ENCODE results near the gene GTF2F2. TPM values are rescaled to one million over a fixed set of nuclear protein-coding genes. Genes with fewer than 3 reads are reported as not detected.

GTF2F2 gene
- total and polyA plus RNA-seq, 2 experiments from 2014 or later, result 42.1 to 75.6 TPM

DNA sequence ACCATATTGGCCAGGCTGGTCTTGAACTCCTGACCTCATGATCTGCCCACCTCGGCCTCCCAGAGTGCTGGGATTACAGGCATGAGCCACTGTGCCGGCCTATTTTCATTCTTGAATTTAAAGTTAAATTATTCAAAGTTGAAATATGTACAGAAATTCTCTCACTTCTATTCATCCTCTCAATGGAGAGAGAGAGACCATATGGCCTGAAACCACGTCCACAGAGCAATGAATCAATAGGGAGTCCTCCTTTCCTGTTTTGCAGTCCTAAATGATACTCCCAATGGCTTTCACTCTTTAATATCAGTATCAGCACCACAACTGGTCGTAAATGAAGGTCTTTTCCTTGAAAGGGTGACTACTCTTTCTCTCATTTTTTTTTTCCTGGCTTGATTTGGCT, 111.0 kb downstream of the GTF2F2 start (continued):
- TF ChIP-seq, protein P1, sequence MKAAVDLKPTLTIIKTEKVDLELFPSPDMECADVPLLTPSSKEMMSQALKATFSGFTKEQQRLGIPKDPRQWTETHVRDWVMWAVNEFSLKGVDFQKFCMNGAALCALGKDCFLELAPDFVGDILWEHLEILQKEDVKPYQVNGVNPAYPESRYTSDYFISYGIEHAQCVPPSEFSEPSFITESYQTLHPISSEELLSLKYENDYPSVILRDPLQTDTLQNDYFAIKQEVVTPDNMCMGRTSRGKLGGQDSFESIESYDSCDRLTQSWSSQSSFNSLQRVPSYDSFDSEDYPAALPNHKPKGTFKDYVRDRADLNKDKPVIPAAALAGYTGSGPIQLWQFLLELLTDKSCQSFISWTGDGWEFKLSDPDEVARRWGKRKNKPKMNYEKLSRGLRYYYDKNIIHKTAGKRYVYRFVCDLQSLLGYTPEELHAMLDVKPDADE (IDR thresholded peaks at IDR 0.05), result no peak
- no peak for TF ChIP-seq JUNB (IDR thresholded peaks at IDR 0.05; ENCODE audit: unreplicated experiment)
- TF ChIP-seq ZNF331 (CRISPR knock-in tag; IDR thresholded peaks at IDR 0.05; ENCODE audit: low read depth), result no peak
- TF ChIP-seq, protein P2, sequence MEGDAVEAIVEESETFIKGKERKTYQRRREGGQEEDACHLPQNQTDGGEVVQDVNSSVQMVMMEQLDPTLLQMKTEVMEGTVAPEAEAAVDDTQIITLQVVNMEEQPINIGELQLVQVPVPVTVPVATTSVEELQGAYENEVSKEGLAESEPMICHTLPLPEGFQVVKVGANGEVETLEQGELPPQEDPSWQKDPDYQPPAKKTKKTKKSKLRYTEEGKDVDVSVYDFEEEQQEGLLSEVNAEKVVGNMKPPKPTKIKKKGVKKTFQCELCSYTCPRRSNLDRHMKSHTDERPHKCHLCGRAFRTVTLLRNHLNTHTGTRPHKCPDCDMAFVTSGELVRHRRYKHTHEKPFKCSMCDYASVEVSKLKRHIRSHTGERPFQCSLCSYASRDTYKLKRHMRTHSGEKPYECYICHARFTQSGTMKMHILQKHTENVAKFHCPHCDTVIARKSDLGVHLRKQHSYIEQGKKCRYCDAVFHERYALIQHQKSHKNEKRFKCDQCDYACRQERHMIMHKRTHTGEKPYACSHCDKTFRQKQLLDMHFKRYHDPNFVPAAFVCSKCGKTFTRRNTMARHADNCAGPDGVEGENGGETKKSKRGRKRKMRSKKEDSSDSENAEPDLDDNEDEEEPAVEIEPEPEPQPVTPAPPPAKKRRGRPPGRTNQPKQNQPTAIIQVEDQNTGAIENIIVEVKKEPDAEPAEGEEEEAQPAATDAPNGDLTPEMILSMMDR (conservative IDR thresholded peaks at IDR 0.05; ENCODE audit: low read depth in 2 of 2), result no peak
- TF ChIP-seq EZH2phosphoT487 (IDR thresholded peaks at IDR 0.05; ENCODE audit: unreplicated experiment), result no peak
- TF ChIP-seq, protein P3, sequence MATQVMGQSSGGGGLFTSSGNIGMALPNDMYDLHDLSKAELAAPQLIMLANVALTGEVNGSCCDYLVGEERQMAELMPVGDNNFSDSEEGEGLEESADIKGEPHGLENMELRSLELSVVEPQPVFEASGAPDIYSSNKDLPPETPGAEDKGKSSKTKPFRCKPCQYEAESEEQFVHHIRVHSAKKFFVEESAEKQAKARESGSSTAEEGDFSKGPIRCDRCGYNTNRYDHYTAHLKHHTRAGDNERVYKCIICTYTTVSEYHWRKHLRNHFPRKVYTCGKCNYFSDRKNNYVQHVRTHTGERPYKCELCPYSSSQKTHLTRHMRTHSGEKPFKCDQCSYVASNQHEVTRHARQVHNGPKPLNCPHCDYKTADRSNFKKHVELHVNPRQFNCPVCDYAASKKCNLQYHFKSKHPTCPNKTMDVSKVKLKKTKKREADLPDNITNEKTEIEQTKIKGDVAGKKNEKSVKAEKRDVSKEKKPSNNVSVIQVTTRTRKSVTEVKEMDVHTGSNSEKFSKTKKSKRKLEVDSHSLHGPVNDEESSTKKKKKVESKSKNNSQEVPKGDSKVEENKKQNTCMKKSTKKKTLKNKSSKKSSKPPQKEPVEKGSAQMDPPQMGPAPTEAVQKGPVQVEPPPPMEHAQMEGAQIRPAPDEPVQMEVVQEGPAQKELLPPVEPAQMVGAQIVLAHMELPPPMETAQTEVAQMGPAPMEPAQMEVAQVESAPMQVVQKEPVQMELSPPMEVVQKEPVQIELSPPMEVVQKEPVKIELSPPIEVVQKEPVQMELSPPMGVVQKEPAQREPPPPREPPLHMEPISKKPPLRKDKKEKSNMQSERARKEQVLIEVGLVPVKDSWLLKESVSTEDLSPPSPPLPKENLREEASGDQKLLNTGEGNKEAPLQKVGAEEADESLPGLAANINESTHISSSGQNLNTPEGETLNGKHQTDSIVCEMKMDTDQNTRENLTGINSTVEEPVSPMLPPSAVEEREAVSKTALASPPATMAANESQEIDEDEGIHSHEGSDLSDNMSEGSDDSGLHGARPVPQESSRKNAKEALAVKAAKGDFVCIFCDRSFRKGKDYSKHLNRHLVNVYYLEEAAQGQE (IDR thresholded peaks at IDR 0.05; ENCODE audit: unreplicated experiment), result no peak
- TF ChIP-seq EZH2 (IDR thresholded peaks at IDR 0.05; ENCODE audit: low read depth, unreplicated experiment), result no peak
- TF ChIP-seq CREB1 (CRISPR knock-in tag; IDR thresholded peaks at IDR 0.05; ENCODE audit: low read depth), result no peak
- TF ChIP-seq STAT1 (IDR thresholded peaks at IDR 0.05; ENCODE audit: unreplicated experiment), result no peak

DNA sequence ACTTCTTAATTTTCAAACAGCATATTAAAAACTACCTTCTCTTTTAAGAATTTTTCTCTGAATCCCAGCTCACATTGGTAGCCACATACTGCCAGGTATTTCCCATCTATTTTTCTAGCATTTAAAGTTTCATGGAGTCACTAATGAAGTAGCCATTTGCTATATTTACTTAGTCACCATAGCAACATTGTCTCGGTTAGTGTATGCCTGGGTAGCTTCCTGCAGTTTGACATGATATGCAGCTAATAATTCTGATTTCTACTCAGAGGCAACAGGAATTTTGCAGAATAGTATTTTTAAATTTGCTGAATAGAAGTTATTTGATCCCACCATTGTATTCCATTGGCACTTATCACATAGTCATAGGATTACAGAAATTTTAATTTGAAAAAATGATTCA, 111.4 kb downstream of the GTF2F2 start:
- H3K9me3 Mint-ChIP-seq, result no peaks in the 10 kb centered on the region; the same call in 2 of the 3 replicates
- H3K27ac Mint-ChIP-seq, result no peak overlapping the region
- TF ChIP-seq, protein P3 (IDR thresholded peaks at IDR 0.05; ENCODE audit: unreplicated experiment), result no peak
- TF ChIP-seq POLR2AphosphoS5 (IDR thresholded peaks at IDR 0.05; ENCODE audit: low read depth), result no peak
- TF ChIP-seq CREB1 (CRISPR knock-in tag; IDR thresholded peaks at IDR 0.05; ENCODE audit: low read depth), result no peak
- no peaks in the 10 kb centered on the region for H3F3A ChIP-seq (replicated peaks; ENCODE audit: low read depth)
- no peak for DNase-seq (ENCODE audit: low spot score)
- H3K27ac ChIP-seq (ENCODE audit: low read depth), result no peak overlapping the region; the same call in 1 of the 2 replicates
- no peak overlapping the region for H3K4me2 ChIP-seq
- no peaks in the 10 kb centered on the region for H3K4me1 Mint-ChIP-seq
- peaks cover 3% of the 10 kb centered on the region; the same call in 1 of the 2 replicates for H4K20me1 ChIP-seq (replicated peaks; ENCODE audit: insufficient read depth)
- H3K4me3 Mint-ChIP-seq, result no peak overlapping the region
- H3K4me3 ChIP-seq, result no peak overlapping the region
- H3K27me3 Mint-ChIP-seq (ENCODE audit: insufficient read depth, low read depth, poor library complexity), result peaks cover 7% of the 10 kb centered on the region
- H3K36me3 Mint-ChIP-seq (ENCODE audit: low read depth), result no peaks in the 10 kb centered on the region
- no peaks in the 10 kb centered on the region; the same call in 1 of the 2 replicates for H3K79me2 ChIP-seq (replicated peaks; ENCODE audit: insufficient read depth)
- H3K27me3 ChIP-seq (ENCODE audit: insufficient read depth), result no peaks in the 10 kb centered on the region
- no peaks in the 10 kb centered on the region for H3K9me2 ChIP-seq (ENCODE audit: insufficient read depth)
- no peak overlapping the region for H2AFZ ChIP-seq
- H3K36me3 ChIP-seq (ENCODE audit: insufficient read depth), result no peaks in the 10 kb centered on the region
- ATAC-seq, result no peak
- H3K4me1 ChIP-seq (ENCODE audit: insufficient read depth), result no peaks in the 10 kb centered on the region

Data from GM23338 (cell line).